Medulla oblongata (tissue), 1 donor: ENCODE results near the gene DCDC2B.
A peak's percentile ranks its signal among the peaks of the same experiment; 100 is the strongest.
"Not testable (repeated sequence)": the region's sequence is repeated elsewhere in the genome, so short reads cannot be mapped to it uniquely, and the experiment has no call there.

Experiments used
- DNase-seq: peaks from one replicate; pipeline ENCODE4 v3.0.0-alpha.2; 2015; ENCODE audit errors: extremely low spot score

Gene DCDC2B

GRCh38 chr1:32208891-32209328 is at the start of gene DCDC2B:
Gene DCDC2B, plus strand, starts transcription at chr1:32209089. Its CDS starts 5 bp downstream, at chr1:32209094.
- no peak for DNase-seq

- no peak for DNase-seq
Observed at GRCh38 chr1:32159189-32159588, 49.7 kb upstream of the DCDC2B start.

- no peak for DNase-seq
Observed at GRCh38 chr1:32163405-32163804, 45.5 kb upstream of the DCDC2B start.

- DNase-seq: not testable (repeated sequence)
Observed at GRCh38 chr1:32165633-32166032, 43.3 kb upstream of the DCDC2B start.

- DNase-seq: no peak
Observed at GRCh38 chr1:32170991-32171390, 37.9 kb upstream of the DCDC2B start.

GRCh38 chr1:32172621-32173245 is 36.2 kb upstream of the DCDC2B start:
- DNase-seq: no peak

GRCh38 chr1:32178380-32179192 is 30.3 kb upstream of the DCDC2B start:
- no peak for DNase-seq

- DNase-seq: no peak
Observed at GRCh38 chr1:32179193-32179442, 29.8 kb upstream of the DCDC2B start.

GRCh38 chr1:32179443-32180185 is 29.3 kb upstream of the DCDC2B start, which contains the start of gene TXLNA:
Gene TXLNA, plus strand, starts transcription at chr1:32179675. Its CDS starts 671 bp downstream, at chr1:32180346.
- DNase-seq: peak; percentile 93

- peak; percentile 24 for DNase-seq
Observed at GRCh38 chr1:32180186-32181060, 28.5 kb upstream of the DCDC2B start.

- no peak for DNase-seq
Observed at GRCh38 chr1:32181065-32181464, 27.8 kb upstream of the DCDC2B start.

- no peak for DNase-seq
Observed at GRCh38 chr1:32181563-32181962, 27.3 kb upstream of the DCDC2B start.

GRCh38 chr1:32182060-32182459 is 26.8 kb upstream of the DCDC2B start:
- no peak for DNase-seq

GRCh38 chr1:32184650-32185049 is 24.2 kb upstream of the DCDC2B start:
- no peak for DNase-seq

GRCh38 chr1:32186077-32186476 is 22.8 kb upstream of the DCDC2B start:
- DNase-seq: no peak

GRCh38 chr1:32186491-32186890 is 22.4 kb upstream of the DCDC2B start:
- DNase-seq: no peak

- no peak for DNase-seq
Observed at GRCh38 chr1:32187850-32188249, 21.0 kb upstream of the DCDC2B start.

GRCh38 chr1:32192220-32192948 is 16.5 kb upstream of the DCDC2B start:
- DNase-seq: no peak

- DNase-seq: no peak
Observed at GRCh38 chr1:32194984-32195383, 13.9 kb upstream of the DCDC2B start.

- DNase-seq: no peak
Observed at GRCh38 chr1:32195531-32195930, 13.4 kb upstream of the DCDC2B start.
